Loucy (cell line): Measurements from ENCODE around the gene RNASE7.

Source experiments
- H2AFZ ChIP-seq: fragments of 200-600 bp; sonication (generic); 2 replicates; pipeline ENCODE4 v1.6.0; 2016; ENCODE audit warnings: antibody characterized with exemption, mild to moderate bottlenecking, low read length, moderate library complexity
- H3F3A ChIP-seq: fragments of 200-600 bp; 2 replicates; pipeline ENCODE4 v1.6.0; 2016; ENCODE audit warnings: antibody characterized with exemption, low read depth, mild to moderate bottlenecking
- H3K27me3 ChIP-seq: fragments of 200-600 bp; sonication (generic); 2 replicates; pipeline ENCODE4 v1.6.1; 2014; ENCODE audit warnings: low read length, mild to moderate bottlenecking; ENCODE audit not compliant: insufficient read depth, poor library complexity, severe bottlenecking
- H3K36me3 ChIP-seq: fragments of 200-600 bp; sonication (generic); 2 replicates; pipeline ENCODE4 v1.6.1; 2016; ENCODE audit warnings: low read length; ENCODE audit not compliant: insufficient read depth
- H3K4me1 ChIP-seq: fragments of 200-600 bp; sonication (generic); 2 replicates; pipeline ENCODE4 v1.5.1; 2014; ENCODE audit warnings: low read length, mild to moderate bottlenecking; ENCODE audit not compliant: insufficient read depth, poor library complexity, severe bottlenecking
- H3K4me2 ChIP-seq: fragments of 200-600 bp; sonication (generic); 2 replicates; pipeline ENCODE4 v1.6.0; 2014; ENCODE audit warnings: antibody characterized with exemption, low read length, low read depth, mild to moderate bottlenecking; ENCODE audit not compliant: poor library complexity, severe bottlenecking
- H3K4me3 ChIP-seq: fragments of 200-600 bp; sonication (generic); 2 replicates; pipeline ENCODE4 v1.5.1; 2014; ENCODE audit warnings: low read length, mild to moderate bottlenecking, mixed read lengths; ENCODE audit not compliant: poor library complexity, severe bottlenecking
- H3K79me2 ChIP-seq: fragments of 200-600 bp; sonication (generic); 2 replicates; pipeline ENCODE4 v1.6.1; 2014; ENCODE audit warnings: low read length; ENCODE audit not compliant: insufficient read depth
- H3K9ac ChIP-seq: fragments of 200-600 bp; sonication (generic); 2 replicates; pipeline ENCODE4 v1.6.0; 2014; ENCODE audit warnings: mild to moderate bottlenecking, low read depth, low read length, moderate library complexity; ENCODE audit not compliant: poor library complexity, severe bottlenecking
- H3K9me2 ChIP-seq: fragments of 200-600 bp; sonication (generic); replicated peaks from 2 replicates; pipeline ENCODE4 v1.6.1; 2016; ENCODE audit warnings: low read depth, low read length, mixed read lengths
- H3K9me3 ChIP-seq: fragments of 200-600 bp; sonication (generic); 2 replicates; pipeline ENCODE4 v1.6.1; 2014; ENCODE audit warnings: mild to moderate bottlenecking, antibody characterized with exemption, low read length, low read depth; ENCODE audit not compliant: insufficient read depth
- H4K20me1 ChIP-seq: fragments of 200-600 bp; sonication (generic); 2 replicates; pipeline ENCODE4 v1.6.0; 2014; ENCODE audit warnings: antibody characterized with exemption, low read length, mild to moderate bottlenecking; ENCODE audit not compliant: insufficient read depth, poor library complexity, severe bottlenecking
- EZH2phosphoT487 ChIP-seq: fragments of 200-600 bp; IDR thresholded peaks from 2 replicates; pipeline ENCODE4 v1.6.1; 2018; ENCODE audit warnings: antibody characterized with exemption, mild to moderate bottlenecking, moderate library complexity, borderline replicate concordance
- TF ChIP-seq, protein P1 (sequence below): fragments of 200-600 bp; sonication (generic); conservative IDR thresholded peaks from 2 replicates; pipeline ENCODE4 v1.5.1; 2014; ENCODE audit warnings: mild to moderate bottlenecking, antibody characterized with exemption, low read length

RNASE7 gene

DNA sequence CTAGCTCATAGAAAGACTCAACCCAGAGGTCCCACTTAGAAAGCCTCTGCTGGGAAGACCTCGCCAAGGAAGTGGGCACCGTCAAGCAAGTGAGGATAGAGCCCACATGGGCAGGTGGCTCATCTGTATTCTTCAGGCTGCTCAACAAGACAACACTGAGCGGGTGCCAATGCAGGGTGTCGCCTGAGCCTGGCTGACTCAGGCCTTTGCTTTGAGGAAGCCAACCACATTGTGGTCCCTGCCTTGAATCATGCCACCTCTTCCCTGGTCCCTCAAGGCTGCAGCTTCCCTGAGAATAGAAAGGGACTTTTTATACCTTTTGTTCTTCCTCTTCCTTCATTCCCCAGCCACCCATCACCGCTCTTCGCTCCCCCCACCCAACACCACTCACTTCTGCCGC lies 5.4 kb upstream of the RNASE7 start:
- Histone ChIP-seq H3K4me2 (no peak overlapping the region), H3K36me3 (no peaks in the 10 kb centered on the region), H2AFZ (no peak overlapping the region), H3K4me3 (no peak overlapping the region), H3K9ac (no peak overlapping the region), H3F3A (no peaks in the 10 kb centered on the region), H3K9me3 (no peaks in the 10 kb centered on the region), H3K9me2 (no peaks in the 10 kb centered on the region), H3K4me1 (no peaks in the 10 kb centered on the region), H3K27me3 (no peaks in the 10 kb centered on the region), H3K79me2 (no peaks in the 10 kb centered on the region), H4K20me1 (no peaks in the 10 kb centered on the region)
- TF ChIP-seq EZH2phosphoT487: no peak
- TF ChIP-seq, protein P1, sequence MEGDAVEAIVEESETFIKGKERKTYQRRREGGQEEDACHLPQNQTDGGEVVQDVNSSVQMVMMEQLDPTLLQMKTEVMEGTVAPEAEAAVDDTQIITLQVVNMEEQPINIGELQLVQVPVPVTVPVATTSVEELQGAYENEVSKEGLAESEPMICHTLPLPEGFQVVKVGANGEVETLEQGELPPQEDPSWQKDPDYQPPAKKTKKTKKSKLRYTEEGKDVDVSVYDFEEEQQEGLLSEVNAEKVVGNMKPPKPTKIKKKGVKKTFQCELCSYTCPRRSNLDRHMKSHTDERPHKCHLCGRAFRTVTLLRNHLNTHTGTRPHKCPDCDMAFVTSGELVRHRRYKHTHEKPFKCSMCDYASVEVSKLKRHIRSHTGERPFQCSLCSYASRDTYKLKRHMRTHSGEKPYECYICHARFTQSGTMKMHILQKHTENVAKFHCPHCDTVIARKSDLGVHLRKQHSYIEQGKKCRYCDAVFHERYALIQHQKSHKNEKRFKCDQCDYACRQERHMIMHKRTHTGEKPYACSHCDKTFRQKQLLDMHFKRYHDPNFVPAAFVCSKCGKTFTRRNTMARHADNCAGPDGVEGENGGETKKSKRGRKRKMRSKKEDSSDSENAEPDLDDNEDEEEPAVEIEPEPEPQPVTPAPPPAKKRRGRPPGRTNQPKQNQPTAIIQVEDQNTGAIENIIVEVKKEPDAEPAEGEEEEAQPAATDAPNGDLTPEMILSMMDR: no peak

DNA sequence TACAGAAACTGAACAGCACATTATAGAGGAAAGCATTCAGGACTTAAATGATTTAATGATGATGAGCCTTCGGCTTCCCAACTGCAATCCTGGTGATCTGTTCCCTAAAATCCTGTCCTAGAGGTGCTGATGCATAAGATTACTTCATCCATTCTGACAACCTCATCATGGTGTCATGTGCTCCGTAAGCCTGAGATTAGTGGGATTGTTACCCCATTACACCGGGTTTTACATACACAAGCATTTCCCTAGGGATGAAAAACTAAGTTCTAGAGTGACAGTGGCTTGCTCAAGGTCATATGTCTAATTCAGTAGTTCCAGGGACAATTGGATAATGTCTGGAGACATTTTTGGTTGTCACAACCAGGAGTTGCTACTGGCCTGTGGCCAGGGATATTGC lies 5.0 kb upstream of the RNASE7 start:
- H2AFZ ChIP-seq: no peak overlapping the region
- no peaks in the 10 kb centered on the region for H3K79me2 ChIP-seq
- H3K27me3 ChIP-seq: no peaks in the 10 kb centered on the region
- H3K36me3 ChIP-seq: no peaks in the 10 kb centered on the region
- no peak overlapping the region for H3K4me3 ChIP-seq
- H3K4me2 ChIP-seq: no peak overlapping the region
- no peaks in the 10 kb centered on the region for H3K9me2 ChIP-seq
- H3K9ac ChIP-seq: no peak overlapping the region
- no peaks in the 10 kb centered on the region for H3K9me3 ChIP-seq
- no peaks in the 10 kb centered on the region for H3K4me1 ChIP-seq
- TF ChIP-seq, protein P1: no peak
- no peak for TF ChIP-seq EZH2phosphoT487
- H3F3A ChIP-seq: no peaks in the 10 kb centered on the region
- no peaks in the 10 kb centered on the region for H4K20me1 ChIP-seq

DNA sequence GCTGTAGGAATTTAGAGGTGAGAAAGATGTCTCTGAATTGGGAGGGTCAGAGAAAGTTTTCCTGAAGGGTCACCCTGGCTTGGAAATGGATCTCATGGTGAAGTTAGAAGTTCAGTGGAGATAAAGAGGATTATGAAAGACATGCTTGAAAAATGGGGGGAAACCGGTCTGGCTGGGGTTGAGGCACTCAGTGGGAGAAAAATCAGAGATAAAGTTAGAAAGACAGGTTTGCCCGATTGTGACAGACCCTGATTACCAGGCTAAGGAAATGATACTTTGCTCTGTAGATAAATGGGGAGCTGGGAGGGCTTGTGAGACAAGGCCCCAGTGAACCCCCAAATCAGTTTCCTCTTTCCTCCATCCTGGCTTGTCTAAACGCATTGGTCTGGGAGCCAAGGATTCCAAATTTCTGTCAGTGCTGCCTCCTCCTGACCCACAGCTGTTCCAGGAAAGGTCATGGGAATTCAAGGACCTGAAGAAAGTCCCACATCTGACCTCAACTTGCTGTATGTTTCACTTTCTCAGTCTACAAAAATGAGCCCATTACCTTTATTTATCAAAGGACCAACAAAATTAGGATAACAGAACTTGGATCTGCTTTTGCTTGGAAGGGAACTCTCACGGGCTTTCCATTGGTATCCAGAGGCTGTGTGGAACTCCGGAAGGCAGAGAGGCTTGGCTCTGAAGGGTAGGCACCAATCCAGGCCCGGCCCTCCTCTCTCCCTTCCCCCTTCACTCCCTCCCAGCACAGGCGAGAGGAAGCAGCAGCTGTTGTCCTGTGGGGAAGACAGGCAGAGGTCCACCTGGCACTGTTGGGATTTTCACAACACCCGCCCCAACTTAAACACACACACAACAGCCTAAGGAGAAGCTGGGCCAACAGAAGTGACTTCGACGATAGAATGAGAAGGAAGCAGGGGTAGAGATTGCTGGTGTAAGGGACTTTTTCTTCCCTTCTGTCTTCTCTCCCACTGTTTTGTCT lies 3.4 kb upstream of the RNASE7 start:
- no peaks in the 10 kb centered on the region for H3K9me3 ChIP-seq
- no peak overlapping the region for H3K4me2 ChIP-seq
- no peak overlapping the region for H2AFZ ChIP-seq
- H3K9ac ChIP-seq: peak overlapping the region; percentile 8
- H3K4me3 ChIP-seq: no peak overlapping the region
- no peaks in the 10 kb centered on the region for H3K79me2 ChIP-seq
- H3K9me2 ChIP-seq: no peaks in the 10 kb centered on the region
- H3K4me1 ChIP-seq: peaks cover 15% of the 10 kb centered on the region
- no peak for TF ChIP-seq EZH2phosphoT487
- TF ChIP-seq, protein P1: no peak
- no peaks in the 10 kb centered on the region for H3F3A ChIP-seq
- no peaks in the 10 kb centered on the region for H3K27me3 ChIP-seq
- H3K36me3 ChIP-seq: no peaks in the 10 kb centered on the region
- H4K20me1 ChIP-seq: no peaks in the 10 kb centered on the region
